ENCODE data around the gene CENPM.

CENPM gene

DNA sequence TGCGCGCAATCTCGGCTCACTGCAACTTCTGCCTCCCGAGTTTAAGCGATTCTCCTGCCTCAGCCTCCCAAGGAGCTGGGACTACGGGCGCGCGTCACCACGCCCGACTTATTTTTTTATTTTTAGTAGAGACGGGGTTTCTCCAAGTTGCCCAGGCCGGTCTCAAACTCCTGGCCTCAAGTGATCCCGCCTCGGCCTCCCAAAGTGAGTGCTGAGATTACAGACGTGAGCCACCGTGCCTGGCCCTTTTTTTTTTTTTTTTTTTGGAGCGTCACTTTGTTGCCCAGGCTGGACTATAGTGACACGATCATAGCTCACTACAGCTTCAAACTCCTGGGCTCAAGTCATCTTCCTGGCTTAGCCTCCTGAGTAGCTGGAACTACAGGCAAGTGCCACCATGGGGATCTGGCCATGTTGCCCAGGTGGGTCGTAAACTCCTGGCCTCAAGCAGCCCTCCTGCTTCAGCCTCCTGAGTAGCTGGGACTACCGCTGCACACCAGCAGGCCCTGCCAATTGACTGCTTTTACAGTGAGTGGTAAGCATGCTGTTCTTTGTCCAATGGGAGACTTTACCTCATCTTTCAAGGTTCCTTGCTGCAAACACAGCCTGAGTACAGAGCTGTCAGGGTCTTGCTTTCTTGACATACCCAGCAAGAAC, 600 bp upstream of the CENPM start:
- Mint-ChIP-seq H3K4me3 (peak overlapping the region; percentile 87), H3K4me1 (peaks cover 34% of the 10 kb centered on the region), H3K9me3 (no peaks in the 10 kb centered on the region), H3K36me3 (peaks cover 45% of the 10 kb centered on the region), H3K27ac (peak overlapping the region; percentile 86)
- ATAC-seq, result no peak
- DNase-seq (ENCODE audit: low spot score in 2 of 2), result no peak

DNA sequence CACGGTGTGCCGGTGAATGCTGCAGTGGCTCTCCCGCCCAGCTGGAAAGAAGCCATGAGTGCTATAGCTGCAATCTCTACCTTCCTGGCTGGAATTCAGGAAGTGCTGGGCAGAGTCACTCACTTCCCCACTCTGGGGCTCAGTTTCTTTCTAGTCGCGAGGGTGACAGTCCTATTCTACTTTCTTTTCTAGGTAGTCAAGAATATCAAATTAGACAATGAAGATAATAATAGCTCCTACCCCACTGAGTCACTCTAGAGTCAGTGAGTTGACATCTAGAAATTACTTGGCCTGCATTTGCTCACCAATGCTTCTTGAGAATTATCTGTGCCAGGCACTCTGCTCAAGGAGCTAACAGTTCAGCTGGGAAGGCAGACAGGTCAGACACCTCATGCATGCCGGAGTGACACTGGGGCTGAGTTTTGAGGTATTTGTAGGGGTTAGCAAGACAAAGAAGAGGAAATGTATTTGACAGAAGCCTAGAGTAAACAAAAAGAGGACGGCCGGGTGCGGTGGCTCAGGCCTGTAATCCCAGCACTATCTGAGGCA, 3.2 kb downstream of the CENPM start:
- Mint-ChIP-seq H3K4me3 (peak overlapping the region; percentile 62), H3K9me3 (no peaks in the 10 kb centered on the region), H3K4me1 (peaks cover 60% of the 10 kb centered on the region), H3K36me3 (peaks cover 83% of the 10 kb centered on the region), H3K27ac (peak overlapping the region; percentile 82)
- DNase-seq (ENCODE audit: low spot score in 2 of 2), result no peak
- no peak for ATAC-seq

DNA sequence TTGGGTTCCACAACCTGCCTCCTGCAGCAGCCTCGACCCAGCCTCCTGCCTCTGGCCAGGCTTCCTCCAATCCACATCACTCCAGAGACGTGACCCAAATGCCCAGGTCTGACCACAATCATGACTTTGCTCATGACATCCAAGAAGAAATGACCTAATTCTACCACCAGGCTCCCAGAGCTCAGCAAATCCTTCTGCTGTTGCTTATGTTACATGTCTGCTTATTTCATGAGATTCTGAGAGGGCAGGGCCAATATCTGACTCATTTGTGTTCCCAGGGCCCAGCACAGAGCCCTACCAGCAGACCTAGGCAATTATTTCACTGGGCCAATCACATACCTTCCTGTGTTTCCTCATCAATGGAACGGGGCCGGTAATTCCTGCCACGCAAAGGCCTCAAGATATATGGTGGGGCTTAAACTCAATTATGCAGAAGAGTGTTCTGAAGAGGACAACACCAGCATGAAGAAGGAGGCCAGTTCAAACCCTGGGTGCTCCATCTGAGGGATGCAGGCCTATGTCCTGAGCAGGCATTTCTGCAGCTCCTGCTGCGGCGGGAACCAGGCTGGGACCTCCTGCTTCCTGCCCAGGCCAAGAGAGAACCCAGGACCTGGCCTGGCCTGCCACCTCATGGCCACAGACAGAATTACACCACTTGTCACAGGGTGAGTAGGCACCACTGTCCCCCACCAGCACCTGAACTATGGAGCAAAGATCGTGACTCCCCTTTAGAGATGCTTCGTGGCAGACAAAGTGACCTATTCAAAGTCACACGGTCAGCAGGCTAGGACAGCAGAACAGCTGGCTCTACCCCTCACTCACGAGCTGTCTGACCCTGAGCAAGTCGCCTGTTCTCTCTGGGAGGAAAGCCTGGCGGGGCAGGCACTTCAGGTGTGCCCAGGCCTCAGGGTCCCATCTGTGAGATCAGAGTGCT, 5.9 kb downstream of the CENPM start:
- DNase-seq (ENCODE audit: low spot score in 2 of 2), result peak; percentile 82 to 91
- Mint-ChIP-seq H3K4me3 (peak overlapping the region; percentile 95), H3K27ac (peak overlapping the region; percentile 99), H3K9me3 (no peaks in the 10 kb centered on the region), H3K4me1 (peaks cover 60% of the 10 kb centered on the region), H3K36me3 (peaks cover 100% of the 10 kb centered on the region)
- peak; percentile 77 for ATAC-seq

DNA sequence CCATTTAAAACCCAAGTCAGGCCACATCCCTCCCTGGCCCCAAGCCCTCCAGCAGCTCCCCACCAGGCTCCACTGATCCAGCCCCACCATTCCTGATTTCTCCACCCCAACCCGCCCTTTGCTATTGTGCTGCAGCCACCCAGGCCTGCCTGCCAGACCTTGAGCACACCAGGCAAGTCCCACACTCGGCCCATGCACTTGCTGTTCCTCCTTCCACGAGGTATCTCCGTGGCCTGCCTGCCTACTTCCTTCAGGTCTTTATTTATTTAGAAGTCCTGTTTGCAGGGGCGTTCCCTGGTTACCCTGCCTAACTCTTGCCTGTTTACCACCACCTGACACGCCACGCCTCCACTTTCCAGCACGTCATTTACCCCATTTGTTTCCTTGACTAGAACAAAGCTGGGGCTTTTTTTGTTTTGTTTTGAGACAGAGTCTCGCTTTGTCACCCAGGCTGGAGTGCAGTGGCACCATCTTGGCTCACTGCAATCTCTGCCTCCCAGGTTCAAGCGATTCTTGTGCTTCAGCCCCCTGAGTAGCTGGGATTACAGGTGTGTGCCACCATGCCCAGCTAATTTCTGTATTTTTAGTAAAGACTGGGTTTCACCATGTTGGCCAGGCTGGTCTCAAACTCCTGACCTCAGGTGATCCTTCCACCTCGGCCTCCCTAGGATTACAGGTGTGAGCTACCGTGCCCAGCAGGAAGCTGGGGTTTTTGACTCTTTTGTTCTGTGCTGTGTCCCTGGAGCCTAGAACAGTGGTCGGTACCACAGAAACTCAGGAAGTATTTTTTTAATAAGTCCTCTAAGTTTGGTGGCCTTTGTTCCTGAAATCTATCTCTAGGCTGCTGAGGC, 6.7 kb downstream of the CENPM start:
- H3K9me3 Mint-ChIP-seq, result no peaks in the 10 kb centered on the region
- H3K4me3 Mint-ChIP-seq, result peak overlapping the region; percentile 95
- peak; percentile 69 to 95 for DNase-seq (ENCODE audit: low spot score in 2 of 2)
- peaks cover 52% of the 10 kb centered on the region for H3K4me1 Mint-ChIP-seq
- H3K27ac Mint-ChIP-seq, result peak overlapping the region; percentile 99
- H3K36me3 Mint-ChIP-seq, result peaks cover 96% of the 10 kb centered on the region
- peak; percentile 85 for ATAC-seq

DNA sequence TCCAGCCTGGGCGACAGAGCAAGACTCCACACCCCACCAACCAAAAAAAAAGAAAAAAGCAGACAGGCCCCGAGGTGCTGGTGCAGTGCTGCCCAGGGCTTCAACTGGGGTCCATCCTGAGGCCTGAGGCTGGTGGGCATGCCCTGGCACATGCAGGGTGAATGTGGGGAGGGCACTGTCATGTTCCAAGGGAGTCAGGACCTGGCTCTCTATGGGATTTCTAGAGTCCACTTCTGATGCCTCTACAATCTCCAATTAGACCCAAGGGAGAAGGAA, 10.1 kb downstream of the CENPM start:
- Mint-ChIP-seq H3K36me3 (peaks cover 62% of the 10 kb centered on the region), H3K4me1 (peaks cover 38% of the 10 kb centered on the region), H3K27ac (no peak overlapping the region), H3K4me3 (no peak overlapping the region), H3K9me3 (no peaks in the 10 kb centered on the region)
- no peak for ATAC-seq
- DNase-seq (ENCODE audit: low spot score in 2 of 2), result no peak

DNA sequence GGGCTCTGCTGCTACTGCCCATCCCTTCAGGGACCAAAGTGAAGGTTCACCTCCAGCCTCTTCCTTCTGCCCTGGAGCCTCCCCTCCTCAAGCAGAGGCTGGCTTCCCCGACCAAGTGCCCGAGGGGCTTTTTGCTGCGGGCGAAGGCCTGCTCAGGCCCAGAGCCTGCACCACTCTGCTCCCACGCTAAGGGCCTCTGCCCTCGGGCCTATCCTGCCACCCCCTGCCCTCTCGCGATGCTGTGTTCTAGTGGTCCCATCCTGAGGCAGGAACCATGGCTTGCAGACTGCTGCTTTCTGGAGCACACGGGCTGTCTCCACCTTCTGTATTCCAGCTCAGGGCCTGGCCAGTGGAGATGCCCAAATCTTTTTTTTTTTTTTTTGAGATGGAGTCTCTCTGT, 11.4 kb downstream of the CENPM start:
- H3K36me3 Mint-ChIP-seq, result peaks cover 49% of the 10 kb centered on the region
- H3K9me3 Mint-ChIP-seq, result no peaks in the 10 kb centered on the region
- no peak for DNase-seq (ENCODE audit: low spot score in 2 of 2)
- peak overlapping the region; percentile 80 for H3K27ac Mint-ChIP-seq
- peaks cover 25% of the 10 kb centered on the region for H3K4me1 Mint-ChIP-seq
- no peak for ATAC-seq
- H3K4me3 Mint-ChIP-seq, result no peak overlapping the region

DNA sequence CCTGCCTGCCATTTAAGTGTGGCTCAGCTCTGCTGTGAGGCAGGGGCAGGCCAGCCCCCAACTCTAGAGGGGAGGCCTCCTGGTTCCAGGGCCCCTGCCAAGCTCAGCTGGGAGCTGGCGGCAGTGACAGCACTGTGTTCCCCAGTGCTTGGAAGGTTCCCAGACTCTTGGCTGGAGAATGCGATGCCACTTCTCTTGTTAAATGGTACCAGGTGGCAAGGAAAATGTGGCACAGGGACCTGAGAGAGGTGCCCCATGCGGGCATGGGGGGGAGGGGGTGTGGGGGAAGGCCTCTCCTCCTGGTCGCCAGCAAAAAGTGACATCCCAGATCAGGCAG, 12.0 kb downstream of the CENPM start:
- Mint-ChIP-seq H3K36me3 (peaks cover 43% of the 10 kb centered on the region), H3K4me3 (no peak overlapping the region), H3K27ac (no peak overlapping the region), H3K9me3 (no peaks in the 10 kb centered on the region), H3K4me1 (peaks cover 19% of the 10 kb centered on the region)
- DNase-seq (ENCODE audit: low spot score in 2 of 2) (no peak), ATAC-seq (no peak)

DNA sequence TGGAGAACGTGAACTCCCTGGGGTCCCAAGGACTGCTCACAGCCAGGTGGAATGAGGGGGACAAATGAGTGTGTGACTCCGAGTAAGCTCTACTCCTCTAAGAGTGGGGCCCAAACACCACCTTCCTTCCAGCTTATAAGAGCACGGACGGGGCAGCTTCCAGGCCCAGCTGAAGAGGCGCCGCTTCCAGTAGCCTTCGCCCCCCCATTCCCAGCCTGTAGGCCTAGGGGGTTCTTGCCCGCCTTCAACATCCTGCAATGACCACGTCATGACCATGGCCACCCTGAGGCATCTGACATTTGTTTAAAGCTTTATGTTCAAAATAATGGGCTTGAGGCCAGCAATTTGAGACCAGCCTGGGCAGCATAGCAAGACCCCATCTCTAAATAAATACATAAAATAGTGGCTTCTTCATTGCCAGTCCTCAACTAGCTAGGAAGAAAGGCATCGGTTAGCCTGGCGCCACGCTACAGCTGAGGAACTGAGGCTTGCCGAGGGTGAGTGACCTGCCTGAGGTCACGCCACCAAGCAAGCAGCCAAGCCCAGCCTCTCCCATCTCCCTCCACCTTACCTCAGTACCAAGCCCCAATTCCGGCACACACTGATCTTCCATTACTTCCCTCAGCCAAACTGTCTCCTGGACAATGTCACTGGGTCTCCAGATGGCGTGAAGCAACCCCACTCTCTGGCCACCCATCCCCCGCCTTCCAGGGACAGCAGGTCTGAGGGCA, 12.5 kb downstream of the CENPM start:
- ATAC-seq (no peak), DNase-seq (ENCODE audit: low spot score in 2 of 2) (no peak)
- peaks cover 38% of the 10 kb centered on the region for H3K36me3 Mint-ChIP-seq
- no peak overlapping the region for H3K27ac Mint-ChIP-seq
- no peaks in the 10 kb centered on the region for H3K9me3 Mint-ChIP-seq
- H3K4me3 Mint-ChIP-seq, result no peak overlapping the region
- peaks cover 14% of the 10 kb centered on the region for H3K4me1 Mint-ChIP-seq

DNA sequence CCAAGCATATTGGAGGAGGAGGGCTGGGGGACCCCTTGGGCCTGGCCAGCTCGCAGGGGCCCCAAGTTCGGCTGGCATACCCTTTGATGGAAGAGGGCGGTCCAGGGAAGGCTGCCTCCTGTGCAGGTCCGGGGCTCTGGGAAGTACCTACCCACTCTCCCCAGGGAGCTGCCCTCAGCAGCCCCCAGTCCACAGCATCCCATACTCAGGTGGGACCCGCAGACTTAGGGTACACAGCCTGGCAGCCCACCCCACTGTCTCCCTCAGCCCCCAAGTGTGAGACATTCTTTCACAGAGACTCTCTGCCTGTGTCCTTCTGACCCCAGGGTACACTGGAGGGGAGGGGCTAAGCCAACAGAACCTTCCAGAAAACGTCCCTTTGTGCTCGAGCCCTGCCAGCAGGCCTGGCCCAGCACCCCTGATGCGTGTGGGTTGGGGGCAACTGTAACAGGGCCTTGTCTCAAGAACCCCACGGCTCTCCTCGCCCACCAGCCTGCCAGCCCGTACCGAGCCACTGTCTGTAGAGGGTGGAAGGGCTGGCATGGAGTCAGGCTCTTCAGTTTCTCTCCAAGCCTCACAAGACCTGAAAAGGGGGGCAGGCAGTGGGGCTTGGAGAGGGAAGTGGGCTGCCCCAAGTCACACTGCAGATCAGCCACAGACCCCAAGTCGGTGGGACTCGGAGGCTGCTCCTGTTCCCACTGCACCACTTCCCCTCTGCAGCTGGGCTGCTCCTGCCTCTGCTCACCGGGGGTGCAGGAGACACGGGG, 13.4 kb downstream of the CENPM start:
- DNase-seq (ENCODE audit: low spot score in 2 of 2) (no peak), ATAC-seq (no peak)
- peaks cover 14% of the 10 kb centered on the region for H3K4me1 Mint-ChIP-seq
- H3K27ac Mint-ChIP-seq, result peak overlapping the region; percentile 70
- H3K9me3 Mint-ChIP-seq, result no peaks in the 10 kb centered on the region
- H3K36me3 Mint-ChIP-seq, result peaks cover 34% of the 10 kb centered on the region
- no peak overlapping the region for H3K4me3 Mint-ChIP-seq

DNA sequence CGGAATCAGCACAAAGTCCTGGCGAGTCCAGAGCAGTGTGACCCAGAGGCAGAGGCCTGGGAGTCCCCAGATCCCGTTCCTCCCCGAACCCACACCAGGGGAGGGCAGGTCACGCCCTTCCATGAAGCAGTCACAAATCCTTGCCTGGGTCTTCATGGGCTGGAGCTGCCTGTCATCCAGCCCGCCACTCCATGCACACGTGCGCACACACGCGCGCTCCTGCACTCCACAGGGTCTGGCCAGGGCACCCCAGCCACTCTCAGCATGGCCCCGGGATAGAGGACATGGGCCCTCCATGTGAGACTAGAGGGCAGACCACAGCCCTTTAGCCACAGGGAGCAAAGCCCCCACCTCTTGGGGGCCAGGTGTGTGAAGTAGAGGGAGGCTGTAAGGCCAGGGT, 14.6 kb downstream of the CENPM start:
- Mint-ChIP-seq H3K36me3 (peaks cover 31% of the 10 kb centered on the region), H3K4me3 (no peak overlapping the region), H3K27ac (peak overlapping the region; percentile 70), H3K4me1 (peaks cover 25% of the 10 kb centered on the region), H3K9me3 (no peaks in the 10 kb centered on the region)
- DNase-seq (ENCODE audit: low spot score in 2 of 2) (no peak), ATAC-seq (no peak)

DNA sequence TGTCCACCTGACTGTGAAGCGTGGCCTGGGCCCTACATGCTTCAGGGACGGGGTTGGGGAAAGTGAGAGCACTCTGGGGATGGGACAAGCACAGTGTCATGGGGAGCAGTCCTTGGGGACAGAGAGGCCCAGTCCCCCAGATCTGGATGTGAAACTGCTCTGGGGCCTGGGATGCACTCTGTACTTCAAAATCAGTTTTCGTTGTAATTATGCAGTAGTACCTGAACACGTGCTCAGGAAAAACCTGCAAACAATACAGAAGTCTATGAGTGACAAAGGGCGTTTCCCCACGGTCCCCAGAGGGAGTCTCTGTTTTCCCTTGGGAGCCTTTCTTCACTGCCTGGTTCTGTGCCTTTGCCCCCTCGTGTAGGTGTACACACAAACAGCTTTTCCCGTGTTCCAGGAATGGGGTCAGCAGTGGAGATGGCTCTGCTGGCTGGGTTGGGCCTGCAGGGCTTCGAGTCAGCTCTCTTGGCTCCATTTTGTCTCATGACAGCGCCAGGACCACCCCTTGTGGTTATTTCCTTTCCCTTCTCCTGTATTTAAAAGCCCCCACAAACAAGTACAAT, 15.2 kb downstream of the CENPM start:
- peak overlapping the region; percentile 50 for H3K27ac Mint-ChIP-seq
- peaks cover 29% of the 10 kb centered on the region for H3K4me1 Mint-ChIP-seq
- DNase-seq (ENCODE audit: low spot score in 2 of 2) (no peak), ATAC-seq (no peak)
- no peaks in the 10 kb centered on the region for H3K9me3 Mint-ChIP-seq
- peaks cover 25% of the 10 kb centered on the region for H3K36me3 Mint-ChIP-seq
- no peak overlapping the region for H3K4me3 Mint-ChIP-seq

DNA sequence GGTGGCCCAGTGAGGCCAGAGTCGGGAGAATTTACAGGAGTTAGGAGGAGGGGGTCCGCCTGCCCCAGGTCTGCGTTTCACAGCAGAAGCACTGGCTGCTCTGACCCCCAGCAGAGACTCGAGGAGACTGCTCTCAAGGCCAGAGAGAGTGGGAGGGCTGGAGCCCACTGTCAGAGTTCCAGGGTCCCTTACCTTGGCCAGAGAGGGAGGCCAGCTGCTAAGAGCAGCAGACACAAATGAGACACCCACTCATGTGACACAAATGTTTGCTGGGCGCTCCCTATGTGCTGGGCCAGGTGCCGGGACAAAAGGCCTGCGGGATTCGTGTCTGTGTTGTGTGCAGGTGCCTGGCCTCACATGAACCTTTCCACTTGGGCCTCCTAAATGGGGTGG, 17.5 kb downstream of the CENPM start:
- peaks cover 14% of the 10 kb centered on the region for H3K36me3 Mint-ChIP-seq
- ATAC-seq (no peak), DNase-seq (ENCODE audit: low spot score in 2 of 2) (no peak)
- peaks cover 38% of the 10 kb centered on the region for H3K4me1 Mint-ChIP-seq
- no peaks in the 10 kb centered on the region for H3K9me3 Mint-ChIP-seq
- H3K4me3 Mint-ChIP-seq, result no peak overlapping the region
- peak overlapping the region; percentile 87 for H3K27ac Mint-ChIP-seq

DNA sequence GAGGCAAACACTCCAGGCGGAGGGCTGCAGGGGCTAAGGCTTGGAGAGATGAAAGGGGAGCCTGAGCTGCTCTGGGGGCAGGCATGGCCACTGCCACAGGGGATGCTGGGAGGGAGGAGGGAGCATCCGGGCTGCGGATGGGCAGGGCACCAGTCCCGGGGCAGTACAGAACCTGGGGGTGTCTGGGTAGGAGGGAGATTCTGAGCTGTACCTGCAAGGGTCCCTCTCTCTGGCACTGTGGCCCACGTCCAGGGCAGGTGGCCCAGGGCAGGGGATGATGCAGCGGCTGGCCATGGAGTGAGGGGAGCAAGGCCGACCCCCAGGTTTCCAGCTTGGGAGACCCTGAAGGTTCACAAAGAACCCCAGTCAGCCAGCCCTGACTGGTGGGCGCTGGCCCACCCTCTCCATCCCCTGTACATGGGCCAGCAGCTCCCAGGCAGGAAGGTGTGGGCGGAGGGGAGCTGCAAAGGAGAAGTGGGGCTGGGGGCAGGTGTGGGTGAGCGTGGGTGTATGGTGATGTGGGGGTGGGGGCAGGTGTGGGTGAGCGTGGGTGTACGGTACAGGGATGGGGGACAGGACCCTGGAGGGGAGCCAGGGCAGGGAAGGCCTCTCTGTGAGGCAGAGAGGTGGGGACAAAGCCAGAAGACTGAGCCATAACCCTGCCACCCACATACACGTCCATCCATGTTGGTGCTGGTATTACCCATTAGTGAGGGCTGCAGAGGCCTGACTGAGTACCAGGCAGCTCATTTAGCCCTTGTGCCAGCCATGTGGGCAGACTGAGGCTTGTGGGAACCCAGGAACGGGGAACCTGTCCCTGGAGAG, 18.1 kb downstream of the CENPM start:
- peaks cover 38% of the 10 kb centered on the region for H3K4me1 Mint-ChIP-seq
- H3K9me3 Mint-ChIP-seq, result no peaks in the 10 kb centered on the region
- peak overlapping the region; percentile 67 for H3K4me3 Mint-ChIP-seq

More for the DNA sequence above, 18.1 kb downstream of the CENPM start:
- peaks cover 14% of the 10 kb centered on the region for H3K36me3 Mint-ChIP-seq
- DNase-seq (ENCODE audit: low spot score in 2 of 2), result no peak
- H3K27ac Mint-ChIP-seq, result peak overlapping the region; percentile 87
- no peak for ATAC-seq
